Measurements from ENCODE around the gene TSC1. TPM values are rescaled to one million over a fixed set of nuclear protein-coding genes. Genes with fewer than 3 reads are reported as not detected.

Gene TSC1
- 40.9 and 42.5 TPM in 2 replicates for total RNA-seq (2021)
- Bru-seq, nascent RNA = percentile 76 among the genes with signal in this experiment
- BruChase-seq, experiment 1, labeled RNA remaining after a 2-hour chase = percentile 83 among the genes with signal in this experiment
- percentile 73 among the genes with signal in this experiment for BruChase-seq, experiment 2, labeled RNA remaining after a 6-hour chase
- long read RNA-seq, full-length matches to known transcripts = 19 of 32 reads
- long read RNA-seq, partial matches to known transcripts = 2 of 32 reads
- long read RNA-seq, other reads (novel, unspliced or antisense) = 11 of 32 reads

DNA sequence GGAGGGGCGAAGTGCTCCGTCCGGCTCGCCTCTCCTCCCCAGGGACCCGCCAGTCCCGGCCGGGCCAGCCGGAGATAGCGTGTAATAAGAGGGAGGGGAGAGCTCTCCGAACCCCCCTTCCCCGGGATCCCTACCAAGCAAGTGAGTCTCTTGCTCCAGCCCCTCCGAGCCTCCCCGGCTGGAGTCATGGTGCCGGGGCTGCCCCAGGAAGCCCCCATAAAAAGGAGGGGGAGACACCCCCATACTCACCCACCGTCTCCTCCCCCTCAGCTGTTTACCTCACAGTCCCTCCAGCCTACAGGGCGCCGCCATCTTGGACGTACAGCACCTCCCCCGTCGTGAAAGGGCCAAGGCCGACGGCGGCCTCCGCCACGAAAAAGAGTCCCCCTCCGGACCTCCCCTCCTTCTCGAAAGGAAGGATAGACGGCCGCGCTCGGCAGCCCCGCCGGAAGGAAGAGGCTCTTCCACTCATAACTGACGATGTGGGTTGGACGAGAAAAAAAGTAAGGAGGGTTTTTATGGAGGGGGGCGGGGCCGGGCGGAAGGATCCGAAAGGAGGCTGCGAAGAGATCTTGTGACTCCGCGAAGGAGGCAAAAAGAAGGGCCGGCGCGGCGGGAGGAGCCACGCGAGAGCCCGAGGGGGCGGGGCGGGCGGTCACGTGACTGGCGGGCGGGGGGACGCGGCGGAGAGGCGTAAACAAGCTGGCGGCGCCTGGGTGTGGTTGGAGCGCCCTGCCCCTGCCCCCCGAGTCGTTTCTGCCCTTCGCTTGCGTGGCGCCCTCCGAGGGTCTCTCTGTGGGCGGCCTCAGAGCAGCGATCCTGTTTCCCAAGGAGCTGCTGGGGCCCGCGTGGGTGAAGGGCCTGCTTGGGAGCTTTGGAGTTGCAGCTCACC is at the start of gene TSC1:
Gene TSC1, minus strand, starts transcription at position 323 of the 892 bp plus-strand sequence. CDS start 15,744 bp downstream, outside the sequence.
- Histone ChIP-seq H3K27ac (ENCODE audit: low read depth, low read length, poor library complexity, severe bottlenecking) (peak within 1 kb of the TSS; percentile 100), H3K36me3 (ENCODE audit: insufficient read depth, low read length, poor library complexity, severe bottlenecking) (no peaks in the 10 kb centered on the region), H3K4me1 (ENCODE audit: insufficient read depth, low read length, poor library complexity, severe bottlenecking) (peaks cover 11% of the 10 kb centered on the region), H3K9me3 (ENCODE audit: low read depth, low read length, poor library complexity, severe bottlenecking) (no peaks in the 10 kb centered on the region), H3K27me3 (replicated peaks; ENCODE audit: insufficient read depth, low read depth, low read length, poor library complexity) (no peaks in the 10 kb centered on the region), H3K4me3 (ENCODE audit: low read depth, low read length, poor library complexity, severe bottlenecking) (peak within 1 kb of the TSS; percentile 98)
- CTCF ChIA-PET = interaction anchor here (0.5 to 0.7 kb wide), 2 partner anchors 61 to 1305 kb away, joined by 3 to 4 read pairs; no protein-coding TSS in a partner anchor
- no TSS peak for BruUV-seq (replicated peaks)
- POLR2A ChIA-PET (ENCODE audit: low non-redundant PET) = interaction anchor here (0.7 kb wide), 1 partner anchor 86 kb away, joined by 4 read pairs; no protein-coding TSS in a partner anchor
- TF ChIP-seq, protein P1, sequence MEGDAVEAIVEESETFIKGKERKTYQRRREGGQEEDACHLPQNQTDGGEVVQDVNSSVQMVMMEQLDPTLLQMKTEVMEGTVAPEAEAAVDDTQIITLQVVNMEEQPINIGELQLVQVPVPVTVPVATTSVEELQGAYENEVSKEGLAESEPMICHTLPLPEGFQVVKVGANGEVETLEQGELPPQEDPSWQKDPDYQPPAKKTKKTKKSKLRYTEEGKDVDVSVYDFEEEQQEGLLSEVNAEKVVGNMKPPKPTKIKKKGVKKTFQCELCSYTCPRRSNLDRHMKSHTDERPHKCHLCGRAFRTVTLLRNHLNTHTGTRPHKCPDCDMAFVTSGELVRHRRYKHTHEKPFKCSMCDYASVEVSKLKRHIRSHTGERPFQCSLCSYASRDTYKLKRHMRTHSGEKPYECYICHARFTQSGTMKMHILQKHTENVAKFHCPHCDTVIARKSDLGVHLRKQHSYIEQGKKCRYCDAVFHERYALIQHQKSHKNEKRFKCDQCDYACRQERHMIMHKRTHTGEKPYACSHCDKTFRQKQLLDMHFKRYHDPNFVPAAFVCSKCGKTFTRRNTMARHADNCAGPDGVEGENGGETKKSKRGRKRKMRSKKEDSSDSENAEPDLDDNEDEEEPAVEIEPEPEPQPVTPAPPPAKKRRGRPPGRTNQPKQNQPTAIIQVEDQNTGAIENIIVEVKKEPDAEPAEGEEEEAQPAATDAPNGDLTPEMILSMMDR (conservative IDR thresholded peaks at IDR 0.05; ENCODE audit: low read depth, low read length) = no peak
- TF ChIP-seq EZH2 (IDR thresholded peaks at IDR 0.05; ENCODE audit: borderline replicate concordance, low read depth, low read length, poor library complexity, severe bottlenecking) = no peak
- peak; percentile 96 for DNase-seq (ENCODE audit: low spot score)
- intact Hi-C loops (cut with micrococcal nuclease; ENCODE audit: unreplicated experiment) = no loop called here

DNA sequence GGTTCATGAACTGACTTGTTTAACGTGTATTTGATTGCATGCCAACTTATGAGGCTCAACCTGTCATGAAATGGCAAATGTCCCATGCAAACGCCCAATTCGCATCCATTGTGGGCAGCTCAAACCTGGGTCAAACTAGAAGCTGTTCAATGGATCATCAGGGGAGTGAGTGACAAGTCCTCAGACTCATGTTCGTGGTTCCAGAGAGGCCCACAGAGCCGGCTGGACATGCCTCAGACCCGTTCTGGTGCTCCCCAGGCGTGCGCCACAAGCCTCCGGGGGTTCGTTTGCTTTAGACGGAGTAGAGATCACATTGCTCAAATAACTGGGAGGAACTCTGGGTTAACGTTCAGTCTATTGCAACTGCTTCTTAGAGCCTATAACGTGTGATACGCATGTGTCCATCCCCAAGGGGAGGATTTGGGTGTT is 49.1 kb upstream of the TSC1 start:
- H3K27ac ChIP-seq (ENCODE audit: low read depth, low read length, poor library complexity, severe bottlenecking) = no peak overlapping the region
- no peaks in the 10 kb centered on the region for H3K4me1 ChIP-seq (ENCODE audit: insufficient read depth, low read length, poor library complexity, severe bottlenecking)
- ChIA-PET POLR2A (ENCODE audit: low non-redundant PET) (no interaction called here), CTCF (no interaction called here)
- DNase-seq (ENCODE audit: low spot score) = no peak
- H3K4me3 ChIP-seq (ENCODE audit: low read depth, low read length, poor library complexity, severe bottlenecking) = no peak overlapping the region
- no peak for TF ChIP-seq EZH2 (IDR thresholded peaks at IDR 0.05; ENCODE audit: borderline replicate concordance, low read depth, low read length, poor library complexity, severe bottlenecking)
- TF ChIP-seq, protein P1 (conservative IDR thresholded peaks at IDR 0.05; ENCODE audit: low read depth, low read length) = no peak
- peaks cover 31% of the 10 kb centered on the region for H3K27me3 ChIP-seq (replicated peaks; ENCODE audit: insufficient read depth, low read depth, low read length, poor library complexity)
- intact Hi-C loops (cut with micrococcal nuclease; ENCODE audit: unreplicated experiment) = no loop called here
- no TSS peak for BruUV-seq (replicated peaks)
- no peaks in the 10 kb centered on the region for H3K9me3 ChIP-seq (ENCODE audit: low read depth, low read length, poor library complexity, severe bottlenecking)
- no peaks in the 10 kb centered on the region for H3K36me3 ChIP-seq (ENCODE audit: insufficient read depth, low read length, poor library complexity, severe bottlenecking)

DNA sequence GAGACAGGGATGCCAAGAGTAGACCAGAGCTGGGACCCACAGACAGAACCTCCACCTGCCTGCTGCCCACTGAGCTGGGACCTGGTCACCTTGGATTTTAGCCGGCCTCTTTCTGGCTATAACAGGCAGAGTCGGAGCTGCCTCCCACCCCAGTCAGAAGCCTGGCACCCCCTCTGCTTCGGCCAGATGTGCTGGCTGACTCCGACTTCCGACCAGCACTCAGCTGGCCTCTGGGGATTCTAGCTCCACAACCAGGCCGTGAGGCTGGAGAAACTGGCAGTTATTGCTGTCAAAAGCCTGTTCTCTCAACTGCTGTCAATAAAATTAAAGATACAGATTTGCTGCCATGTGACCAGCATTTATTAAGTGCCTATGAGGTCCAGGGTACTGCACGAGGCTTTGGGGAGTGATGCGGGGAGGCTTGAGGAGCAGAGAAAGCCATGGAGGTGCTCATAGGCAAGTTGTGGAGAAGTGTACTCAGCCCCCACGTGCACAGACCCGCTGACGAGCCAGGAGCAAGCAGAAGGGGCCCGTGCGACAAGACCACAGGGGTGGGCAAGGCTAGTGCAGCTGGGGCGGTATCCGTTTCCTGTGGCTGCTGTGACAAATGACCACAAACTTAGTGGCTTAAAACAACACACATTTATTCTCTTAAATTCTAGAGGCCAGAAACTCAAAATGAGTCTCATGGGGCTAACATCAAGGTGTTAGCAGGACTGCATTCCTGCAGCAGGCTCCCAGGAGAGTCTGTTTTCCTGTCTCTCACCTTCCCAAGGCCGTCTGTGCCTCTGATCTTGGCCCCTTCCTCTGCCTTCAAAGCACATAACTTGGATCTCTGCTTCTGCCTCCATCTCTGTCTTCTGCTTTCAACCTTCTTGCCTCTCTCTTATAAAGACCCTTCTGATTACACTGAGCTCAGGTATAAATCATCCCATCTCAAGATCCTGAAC is 47.2 kb upstream of the TSC1 start:
- Histone ChIP-seq H3K27me3 (replicated peaks; ENCODE audit: insufficient read depth, low read depth, low read length, poor library complexity) (peaks cover 40% of the 10 kb centered on the region), H3K36me3 (ENCODE audit: insufficient read depth, low read length, poor library complexity, severe bottlenecking) (no peaks in the 10 kb centered on the region), H3K27ac (ENCODE audit: low read depth, low read length, poor library complexity, severe bottlenecking) (no peak overlapping the region), H3K4me1 (ENCODE audit: insufficient read depth, low read length, poor library complexity, severe bottlenecking) (no peaks in the 10 kb centered on the region), H3K9me3 (ENCODE audit: low read depth, low read length, poor library complexity, severe bottlenecking) (no peaks in the 10 kb centered on the region), H3K4me3 (ENCODE audit: low read depth, low read length, poor library complexity, severe bottlenecking) (no peak overlapping the region)
- no TSS peak for BruUV-seq (replicated peaks)
- ChIA-PET POLR2A (ENCODE audit: low non-redundant PET) (no interaction called here), CTCF (no interaction called here)
- no peak for DNase-seq (ENCODE audit: low spot score)
- TF ChIP-seq, protein P1 (conservative IDR thresholded peaks at IDR 0.05; ENCODE audit: low read depth, low read length) = no peak
- TF ChIP-seq EZH2 (IDR thresholded peaks at IDR 0.05; ENCODE audit: borderline replicate concordance, low read depth, low read length, poor library complexity, severe bottlenecking) = no peak
- intact Hi-C loops (cut with micrococcal nuclease; ENCODE audit: unreplicated experiment) = no loop called here

All from A673 (cell line).